ENCODE data around the gene MARCHF2.

Gene MARCHF2

GRCh38 chr19:8486661-8487136 lies 73.6 kb downstream of the MARCHF2 start:
- WGBS (ENCODE audit: insufficient coverage) = 88% methylated on average over 16 of the region's 16 CpGs
- H3K4me1 ChIP-seq (ENCODE audit: control extremely low read depth in 1 of 4, control insufficient read depth in 4 of 4, insufficient read depth in 4 of 4, low read length in 3 of 4) = peaks cover 5 to 56% (median 45%) of the 10 kb centered on the region in 4 experiments
- H3K27me3 ChIP-seq (replicated peaks in 2 of 5; ENCODE audit: control insufficient read depth in 4 of 5, insufficient read depth in 5 of 5, low read length in 4 of 5) = no peaks in the 10 kb centered on the region
- peak overlapping the region in 1 of 2 experiments; percentile 55 for H3K27ac ChIP-seq (ENCODE audit: insufficient read depth in 1 of 2, low read depth in 1 of 2, low read length in 2 of 2, poor library complexity in 1 of 2, severe bottlenecking in 2 of 2)
- peak overlapping the region in 1 of 7 experiments; percentile 7 for H3K4me3 ChIP-seq (ENCODE audit: control insufficient read depth in 1 of 7, extremely low read depth in 1 of 7, insufficient read depth in 4 of 7, low read depth in 2 of 7, low read length in 6 of 7)
- H3K9me3 ChIP-seq (ENCODE audit: control extremely low read depth in 1 of 5, control insufficient read depth in 4 of 5, insufficient read depth in 2 of 5, low read depth in 1 of 5, low read length in 4 of 5) = no peaks in the 10 kb centered on the region
- ChIA-PET POLR2A (interaction anchor here (1.1 to 1.9 kb wide), 5 partner anchors 7 to 90 kb away, joined by 4 to 20 read pairs (median 7); partner anchors contain the start of genes MYO1F and ZNF414), CTCF (interaction anchor here (0.8 to 5.3 kb wide), 15 partner anchors 8 to 102 kb away, joined by 3 to 94 read pairs (median 10); partner anchors contain the start of genes MARCHF2, MYO1F, PRAM1 and ZNF414)
- no peak for DNase-seq
- H3K36me3 ChIP-seq (ENCODE audit: control insufficient read depth in 4 of 4, insufficient read depth in 4 of 4, low read length in 3 of 4) = peaks cover 10 to 93% (median 64%) of the 10 kb centered on the region in 4 experiments

GRCh38 chr19:8487137-8487851 lies 74.2 kb downstream of the MARCHF2 start:
- 8% methylated on average over 11 of the region's 13 CpGs for whole genome bisulfite sequencing (ENCODE audit: insufficient coverage)
- CTCF ChIA-PET = interaction anchor here (0.6 to 5.3 kb wide), 21 partner anchors 8 to 101 kb away, joined by 3 to 94 read pairs (median 5); partner anchors contain the start of genes MARCHF2, MYO1F, PRAM1 and ZNF414
- peaks cover 10 to 90% (median 60%) of the 10 kb centered on the region in 4 experiments for H3K36me3 ChIP-seq (ENCODE audit: control insufficient read depth in 4 of 4, insufficient read depth in 4 of 4, low read length in 3 of 4)
- no peaks in the 10 kb centered on the region for H3K9me3 ChIP-seq (ENCODE audit: control extremely low read depth in 1 of 5, control insufficient read depth in 4 of 5, insufficient read depth in 2 of 5, low read depth in 1 of 5, low read length in 4 of 5)
- POLR2A ChIA-PET = interaction anchor here (0.6 to 1.9 kb wide), 8 partner anchors 8 to 90 kb away, joined by 3 to 20 read pairs (median 5); partner anchors contain the start of genes MYO1F and ZNF414
- DNase-seq = peak; percentile 85 to 98 (median 97)
- H3K4me1 ChIP-seq (ENCODE audit: control extremely low read depth in 1 of 4, control insufficient read depth in 4 of 4, insufficient read depth in 4 of 4, low read length in 3 of 4) = peaks cover 5 to 56% (median 47%) of the 10 kb centered on the region in 4 experiments
- H3K4me3 ChIP-seq (ENCODE audit: control insufficient read depth in 1 of 7, extremely low read depth in 1 of 7, insufficient read depth in 4 of 7, low read depth in 2 of 7, low read length in 6 of 7) = peak overlapping the region in 4 of 7 experiments; percentile 3 to 37 (median 17)
- peak overlapping the region in 1 of 2 experiments; percentile 55 for H3K27ac ChIP-seq (ENCODE audit: insufficient read depth in 1 of 2, low read depth in 1 of 2, low read length in 2 of 2, poor library complexity in 1 of 2, severe bottlenecking in 2 of 2)
- no peaks in the 10 kb centered on the region for H3K27me3 ChIP-seq (replicated peaks in 2 of 5; ENCODE audit: control insufficient read depth in 4 of 5, insufficient read depth in 5 of 5, low read length in 4 of 5)

- ChIA-PET POLR2A (interaction anchor here (0.6 to 1.0 kb wide), 2 partner anchors 83 to 1020 kb away, joined by 3 to 4 read pairs; no protein-coding TSS in a partner anchor), CTCF (interaction anchor here (1.1 to 5.3 kb wide), 8 partner anchors 9 to 91 kb away, joined by 3 to 94 read pairs (median 16); partner anchors contain the start of genes MARCHF2, MYO1F, PRAM1 and ZNF414)
- Histone ChIP-seq H3K27ac (ENCODE audit: insufficient read depth in 1 of 2, low read depth in 1 of 2, low read length in 2 of 2, poor library complexity in 1 of 2, severe bottlenecking in 2 of 2) (peak overlapping the region in 1 of 2 experiments; percentile 55), H3K9me3 (ENCODE audit: control extremely low read depth in 1 of 5, control insufficient read depth in 4 of 5, insufficient read depth in 2 of 5, low read depth in 1 of 5, low read length in 4 of 5) (no peaks in the 10 kb centered on the region), H3K36me3 (ENCODE audit: control insufficient read depth in 4 of 4, insufficient read depth in 4 of 4, low read length in 3 of 4) (peaks cover 10 to 85% (median 51%) of the 10 kb centered on the region in 4 experiments), H3K27me3 (replicated peaks in 2 of 5; ENCODE audit: control insufficient read depth in 4 of 5, insufficient read depth in 5 of 5, low read length in 4 of 5) (no peaks in the 10 kb centered on the region), H3K4me3 (ENCODE audit: control insufficient read depth in 1 of 7, extremely low read depth in 1 of 7, insufficient read depth in 4 of 7, low read depth in 2 of 7, low read length in 6 of 7) (peak overlapping the region in 1 of 7 experiments; percentile 3), H3K4me1 (ENCODE audit: control extremely low read depth in 1 of 4, control insufficient read depth in 4 of 4, insufficient read depth in 4 of 4, low read length in 3 of 4) (peaks cover 5 to 62% (median 56%) of the 10 kb centered on the region in 4 experiments)
- WGBS (ENCODE audit: insufficient coverage) = 81% methylated on average over 15 of the region's 15 CpGs
- DNase-seq = no peak
Measured at GRCh38 chr19:8488365-8488764, 75.3 kb downstream of the MARCHF2 start.

Measured in common myeloid progenitor, CD34-positive (primary cell).